ENCODE data around the gene ZKSCAN1.

Gene ZKSCAN1

GRCh38 chr7:100089458-100090196, 74.2 kb downstream of the ZKSCAN1 start:
- TF ChIP-seq CTCF (IDR thresholded peaks at IDR 0.05; ENCODE audit: extremely low read depth, insufficient read depth, missing control alignments), result no peak
- DNase-seq (ENCODE audit: low spot score), result no peak
- in situ Hi-C loops (cut with MboI; ENCODE audit: low pct_unique_long_range_greater_than_20kb, low sequenced_read_pairs, unreplicated experiment), result no loop called here

GRCh38 chr7:100090527-100091410, 75.4 kb downstream of the ZKSCAN1 start:
- in situ Hi-C loops (cut with MboI; ENCODE audit: low pct_unique_long_range_greater_than_20kb, low sequenced_read_pairs, unreplicated experiment), result no loop called here
- no peak for DNase-seq (ENCODE audit: low spot score)
- no peak for TF ChIP-seq CTCF (IDR thresholded peaks at IDR 0.05; ENCODE audit: extremely low read depth, insufficient read depth, missing control alignments)

Measured in GM13977 (cell line).